DOHH2 (cell line): Measurements from ENCODE around the gene WDR7.

Experiments
- H3F3A ChIP-seq: fragments of 200-600 bp; sonication (generic), shearing (Covaris generic); 2 replicates; pipeline ENCODE4 v1.6.0; 2016; ENCODE audit warnings: antibody characterized with exemption, mild to moderate bottlenecking; ENCODE audit not compliant: control insufficient read depth, insufficient read depth
- H3K27ac ChIP-seq: fragments of 200-600 bp; sonication (generic); 2 replicates; pipeline ENCODE4 v1.5.1; 2014; ENCODE audit warnings: low read depth, mild to moderate bottlenecking, low read length, moderate library complexity
- H3K27me3 ChIP-seq: fragments of 200-600 bp; sonication (generic); 2 replicates; pipeline ENCODE4 v1.6.1; 2014; ENCODE audit warnings: mild to moderate bottlenecking, low read length, mixed read lengths; ENCODE audit not compliant: control insufficient read depth
- H3K36me3 ChIP-seq: fragments of 200-600 bp; sonication (generic); 2 replicates; pipeline ENCODE4 v1.6.1; 2014; ENCODE audit warnings: mild to moderate bottlenecking, low read length, moderate library complexity, mixed read lengths; ENCODE audit not compliant: control insufficient read depth
- H3K4me1 ChIP-seq: fragments of 200-600 bp; sonication (generic); 2 replicates; pipeline ENCODE4 v1.6.1; 2014; ENCODE audit warnings: mild to moderate bottlenecking, low read length, mixed read lengths; ENCODE audit not compliant: control insufficient read depth
- H3K4me2 ChIP-seq: fragments of 200-600 bp; sonication (generic); 2 replicates; pipeline ENCODE4 v1.6.0; 2014; ENCODE audit warnings: mild to moderate bottlenecking, low read length, moderate library complexity
- H3K4me3 ChIP-seq: fragments of 200-600 bp; sonication (generic); 2 replicates; pipeline ENCODE4 v1.5.1; 2014; ENCODE audit warnings: mild to moderate bottlenecking, low read length, mixed read lengths
- H3K79me2 ChIP-seq: fragments of 200-600 bp; sonication (generic); 2 replicates; pipeline ENCODE4 v1.6.1; 2014; ENCODE audit warnings: mild to moderate bottlenecking, low read length, mixed read lengths; ENCODE audit not compliant: control insufficient read depth
- H3K9me2 ChIP-seq: fragments of 200-600 bp; sonication (generic); replicated peaks from 2 replicates; pipeline ENCODE4 v1.6.1; 2014; ENCODE audit warnings: mild to moderate bottlenecking, low read length, mixed read lengths; ENCODE audit not compliant: control insufficient read depth
- H3K9me3 ChIP-seq: fragments of 200-600 bp; sonication (generic); 2 replicates; pipeline ENCODE4 v1.6.1; 2014; ENCODE audit warnings: antibody characterized with exemption, low read length, mixed read lengths; ENCODE audit not compliant: control insufficient read depth, insufficient read depth
- H4K20me1 ChIP-seq: fragments of 200-600 bp; sonication (generic); 2 replicates; pipeline ENCODE4 v1.6.0; 2014; ENCODE audit warnings: low read depth, mild to moderate bottlenecking, antibody characterized with exemption, low read length, moderate library complexity; ENCODE audit not compliant: control insufficient read depth, insufficient read depth
- CTCF ChIP-seq: fragments of 200-600 bp; sonication (generic); IDR thresholded peaks from one replicate; pipeline ENCODE4 v1.5.1; 2014; ENCODE audit warnings: antibody characterized with exemption, mild to moderate bottlenecking, low read depth, low read length; ENCODE audit not compliant: poor library complexity, severe bottlenecking
- EZH2phosphoT487 ChIP-seq: fragments of 200-600 bp; sonication (generic); IDR thresholded peaks from 2 replicates; pipeline ENCODE4 v1.6.1; 2017; ENCODE audit warnings: borderline replicate concordance, mild to moderate bottlenecking, antibody characterized with exemption, low read length, moderate library complexity, mixed read lengths

The WDR7 gene

GRCh38 chr18:56728741-56729140 is 77.6 kb downstream of the WDR7 start:
- no peak overlapping the region for H3K27ac ChIP-seq
- no peaks in the 10 kb centered on the region for H3K27me3 ChIP-seq
- TF ChIP-seq CTCF, result no peak
- TF ChIP-seq EZH2phosphoT487, result no peak
- no peaks in the 10 kb centered on the region for H3K9me3 ChIP-seq
- H3F3A ChIP-seq, result no peaks in the 10 kb centered on the region
- H3K4me1 ChIP-seq, result no peaks in the 10 kb centered on the region
- H4K20me1 ChIP-seq, result no peaks in the 10 kb centered on the region
- H3K4me3 ChIP-seq, result no peak overlapping the region
- H3K36me3 ChIP-seq, result no peaks in the 10 kb centered on the region
- H3K79me2 ChIP-seq, result no peaks in the 10 kb centered on the region
- H3K4me2 ChIP-seq, result no peak overlapping the region
- H3K9me2 ChIP-seq, result no peaks in the 10 kb centered on the region

- no peaks in the 10 kb centered on the region for H3F3A ChIP-seq
- H3K27me3 ChIP-seq, result no peaks in the 10 kb centered on the region
- no peak overlapping the region for H3K27ac ChIP-seq
- H3K9me2 ChIP-seq, result no peaks in the 10 kb centered on the region
- H3K79me2 ChIP-seq, result no peaks in the 10 kb centered on the region
- H3K4me2 ChIP-seq, result no peak overlapping the region
- H3K9me3 ChIP-seq, result no peaks in the 10 kb centered on the region
- no peak for TF ChIP-seq EZH2phosphoT487
- TF ChIP-seq CTCF, result no peak
- H3K4me3 ChIP-seq, result no peak overlapping the region
- no peaks in the 10 kb centered on the region for H3K36me3 ChIP-seq
- H3K4me1 ChIP-seq, result no peaks in the 10 kb centered on the region
- H4K20me1 ChIP-seq, result no peaks in the 10 kb centered on the region
These were observed 87.0 kb downstream of the WDR7 start for GRCh38 chr18:56738184-56738583.

GRCh38 chr18:56739731-56740130 is 88.6 kb downstream of the WDR7 start:
- Histone ChIP-seq H3F3A (no peaks in the 10 kb centered on the region), H3K4me3 (no peak overlapping the region), H3K4me2 (no peak overlapping the region)

More at GRCh38 chr18:56739731-56740130, 88.6 kb downstream of the WDR7 start:
- Histone ChIP-seq H3K27me3 (no peaks in the 10 kb centered on the region), H3K36me3 (no peaks in the 10 kb centered on the region), H3K4me1 (no peaks in the 10 kb centered on the region), H3K9me2 (no peaks in the 10 kb centered on the region), H4K20me1 (no peaks in the 10 kb centered on the region), H3K9me3 (no peaks in the 10 kb centered on the region), H3K27ac (no peak overlapping the region), H3K79me2 (no peaks in the 10 kb centered on the region)
- TF ChIP-seq CTCF (no peak), EZH2phosphoT487 (no peak)
